GM18508 (cell line): ENCODE measurements around the gene PYY.
"Not testable (repeated sequence)": the region's sequence is repeated elsewhere in the genome, so short reads cannot be mapped to it uniquely, and the experiment has no call there.

ENCODE experiments used
- ATAC-seq: cut with Tn5 transposase; IDR thresholded peaks from one replicate; pipeline ENCODE4 v1.9.1; 2021; ENCODE audit warnings: moderate number of reproducible peaks; ENCODE audit not compliant: insufficient read depth, unreplicated experiment

The PYY gene

GRCh38 chr17:43979671-43980070, 25.9 kb upstream of the PYY start:
- no peak for ATAC-seq

- no peak for ATAC-seq
These were observed 25.3 kb upstream of the PYY start for GRCh38 chr17:43979011-43979410.

- no peak for ATAC-seq
These were observed 24.3 kb upstream of the PYY start for GRCh38 chr17:43978078-43978477.

GRCh38 chr17:43976963-43977837, 23.5 kb upstream of the PYY start:
- no peak for ATAC-seq

GRCh38 chr17:43975898-43976297, 22.2 kb upstream of the PYY start:
- no peak for ATAC-seq

GRCh38 chr17:43974382-43975266, 20.9 kb upstream of the PYY start:
- no peak for ATAC-seq

- ATAC-seq = not testable (repeated sequence)
These were observed 18.9 kb upstream of the PYY start for GRCh38 chr17:43972444-43973212.

- ATAC-seq = not testable (repeated sequence)
These were observed 17.7 kb upstream of the PYY start for GRCh38 chr17:43971436-43971835.

GRCh38 chr17:43970366-43970765, 16.6 kb upstream of the PYY start:
- ATAC-seq = no peak

- ATAC-seq = no peak
These were observed 13.6 kb upstream of the PYY start for GRCh38 chr17:43967251-43967875.

GRCh38 chr17:43966276-43966675, 12.5 kb upstream of the PYY start:
- no peak for ATAC-seq

GRCh38 chr17:43962479-43962878, 8.7 kb upstream of the PYY start:
- ATAC-seq = no peak

- ATAC-seq = no peak
These were observed 8.2 kb upstream of the PYY start for GRCh38 chr17:43961954-43962353.

- not testable (repeated sequence) for ATAC-seq
These were observed 7.6 kb upstream of the PYY start for GRCh38 chr17:43961292-43961691.

GRCh38 chr17:43958748-43959352, 5.1 kb upstream of the PYY start:
- ATAC-seq = no peak

GRCh38 chr17:43956222-43956621, 2.5 kb upstream of the PYY start:
- no peak for ATAC-seq

- ATAC-seq = no peak
These were observed 745 bp downstream of the PYY start for GRCh38 chr17:43952724-43953666.

- ATAC-seq = no peak
These were observed 1.4 kb downstream of the PYY start for GRCh38 chr17:43952351-43952723.

- no peak for ATAC-seq
These were observed 2.0 kb downstream of the PYY start for GRCh38 chr17:43951750-43952149.
